GM21737 (cell line): ENCODE data around the gene NRL.

Source experiments
- ATAC-seq: cut with Tn5 transposase; IDR thresholded peaks from one replicate; pipeline ENCODE4 v1.9.1; 2021; ENCODE audit warnings: mild to moderate bottlenecking, moderate library complexity; ENCODE audit not compliant: unreplicated experiment

The NRL gene

DNA sequence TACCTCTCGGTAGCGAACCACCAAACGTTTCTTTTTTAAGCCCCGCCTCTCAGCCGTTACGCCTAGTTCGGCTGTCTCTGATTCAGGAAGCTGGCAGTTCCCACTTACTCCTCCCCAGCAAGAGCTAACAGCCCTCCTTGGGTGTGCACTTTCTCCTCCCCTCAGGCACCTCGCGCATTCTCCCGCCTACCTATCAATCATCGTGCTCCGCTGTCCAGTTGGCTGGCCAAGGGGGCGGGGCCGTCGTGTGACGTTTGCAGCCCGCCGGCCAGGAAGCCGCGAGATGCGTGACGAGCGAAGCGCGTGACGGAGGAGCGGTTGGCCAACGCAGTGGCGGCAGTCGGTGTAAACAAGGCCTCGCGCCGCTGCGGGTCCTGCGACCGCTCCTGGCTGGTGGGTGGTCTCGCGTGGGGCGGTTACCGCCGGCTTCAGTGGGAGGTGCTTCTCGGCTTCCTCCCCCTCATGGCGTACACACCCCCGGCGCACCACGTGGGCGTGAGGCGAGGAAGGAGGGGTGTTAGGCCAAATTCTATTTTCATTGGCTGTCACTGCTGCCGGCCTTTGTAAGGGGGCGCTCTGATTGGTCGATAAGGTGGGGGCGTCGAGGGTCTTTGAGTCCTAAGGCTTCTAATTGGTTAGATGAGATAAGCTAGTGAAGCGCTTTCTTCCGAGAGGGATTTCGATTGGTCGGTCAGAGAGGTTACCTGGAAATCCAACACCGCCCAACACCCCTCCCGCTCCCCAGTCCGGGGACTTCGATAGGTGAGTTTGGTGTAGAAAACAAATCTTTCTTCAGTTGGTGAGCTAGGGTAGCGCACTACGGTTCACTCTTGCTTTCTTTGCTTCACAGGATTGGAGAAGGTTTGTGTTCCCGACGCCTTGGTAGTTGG, at the start of gene NRL, which contains the start of gene DCAF11:
Gene NRL (minus strand): TSS at position 418 of the 890 bp plus-strand sequence. CDS start 32,101 bp downstream, outside the sequence.
Gene DCAF11 (plus strand): TSS at position 246 of the 890 bp plus-strand sequence. CDS start 818 bp downstream, outside the sequence.
- ATAC-seq: peak; percentile 78

DNA sequence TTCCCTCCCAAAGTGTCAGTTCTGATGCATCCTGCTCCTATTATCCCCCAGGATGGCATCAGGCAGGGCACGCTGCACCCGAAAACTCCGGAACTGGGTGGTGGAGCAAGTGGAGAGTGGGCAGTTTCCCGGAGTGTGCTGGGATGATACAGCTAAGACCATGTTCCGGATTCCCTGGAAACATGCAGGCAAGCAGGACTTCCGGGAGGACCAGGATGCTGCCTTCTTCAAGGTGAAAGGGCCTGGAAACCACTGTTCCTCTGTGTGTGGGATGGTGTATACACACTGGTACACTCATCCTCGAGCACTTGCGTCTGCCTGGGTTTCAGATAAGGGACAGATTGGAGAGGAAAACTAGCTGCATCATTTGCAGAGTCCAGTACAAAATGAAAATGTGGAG, 47.3 kb upstream of the NRL start:
- no peak for ATAC-seq

DNA sequence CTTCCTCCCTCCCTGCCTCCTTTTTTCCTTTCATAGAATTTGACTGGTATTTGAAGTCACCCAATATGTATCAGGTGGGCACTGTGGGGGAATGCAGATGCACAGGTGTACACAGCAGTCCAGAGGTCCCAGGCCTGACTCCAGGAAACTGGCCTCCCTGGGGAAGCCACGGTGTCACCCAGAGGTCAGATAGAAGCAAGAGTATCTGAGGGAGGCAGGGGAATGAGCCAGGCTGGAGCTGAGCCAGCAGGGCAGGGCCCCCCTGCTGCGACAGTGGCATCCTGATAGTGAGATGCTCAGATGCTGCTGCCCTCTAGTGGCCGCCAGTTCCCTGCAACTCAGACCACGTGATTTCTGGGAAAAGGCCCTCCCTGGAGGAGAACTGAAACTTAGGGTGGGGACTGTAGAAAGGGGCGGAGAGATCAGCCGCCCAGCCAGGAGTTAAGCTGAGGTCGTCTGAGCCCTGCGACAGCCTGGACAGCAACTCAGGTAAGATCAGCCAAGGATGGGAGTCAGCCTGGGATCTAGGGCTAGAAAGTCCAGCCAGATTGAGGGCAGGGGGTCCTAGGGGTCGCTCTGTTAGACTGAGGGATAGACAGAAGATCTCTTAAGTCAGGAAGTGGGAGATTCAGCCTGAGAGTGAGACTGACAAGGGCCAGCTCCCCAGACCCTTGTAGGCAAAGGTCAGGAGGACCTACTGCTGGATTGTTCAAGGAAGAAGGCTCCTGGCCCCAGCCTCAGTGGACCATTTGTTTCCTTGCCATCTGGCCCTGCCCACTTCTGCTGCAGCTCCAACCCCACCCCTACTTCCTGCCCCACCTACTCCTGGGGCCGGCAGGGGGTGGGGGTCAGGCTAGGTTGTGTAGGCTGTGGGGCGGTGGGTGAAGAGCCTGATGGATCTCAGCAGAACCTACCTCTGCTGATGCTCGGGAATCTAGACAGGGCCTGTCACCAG, 46.4 kb upstream of the NRL start, which contains the start of gene IRF9:
Gene IRF9 (plus strand): TSS at position 416 of the 955 bp plus-strand sequence. CDS start 880 bp downstream, outside the sequence.
- peak; percentile 72 for ATAC-seq

DNA sequence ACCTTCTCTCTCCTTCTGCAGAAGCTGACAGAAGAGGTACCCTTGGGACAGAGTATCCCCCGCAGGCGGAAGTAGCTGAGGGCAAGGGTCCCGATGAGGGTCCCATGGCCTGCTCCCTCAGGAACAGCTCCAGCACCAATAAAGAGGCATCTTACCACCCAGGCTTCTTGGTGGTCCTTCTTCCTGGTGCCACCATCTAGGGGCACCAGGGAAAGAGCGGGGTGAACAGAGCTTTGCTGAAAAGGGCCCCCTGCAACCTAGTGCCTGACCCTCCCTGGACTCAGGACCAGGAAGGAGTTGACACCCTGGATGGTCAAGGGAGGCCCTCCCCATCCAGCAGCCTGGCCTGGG, 45.7 kb upstream of the NRL start:
- ATAC-seq: peak; percentile 7

DNA sequence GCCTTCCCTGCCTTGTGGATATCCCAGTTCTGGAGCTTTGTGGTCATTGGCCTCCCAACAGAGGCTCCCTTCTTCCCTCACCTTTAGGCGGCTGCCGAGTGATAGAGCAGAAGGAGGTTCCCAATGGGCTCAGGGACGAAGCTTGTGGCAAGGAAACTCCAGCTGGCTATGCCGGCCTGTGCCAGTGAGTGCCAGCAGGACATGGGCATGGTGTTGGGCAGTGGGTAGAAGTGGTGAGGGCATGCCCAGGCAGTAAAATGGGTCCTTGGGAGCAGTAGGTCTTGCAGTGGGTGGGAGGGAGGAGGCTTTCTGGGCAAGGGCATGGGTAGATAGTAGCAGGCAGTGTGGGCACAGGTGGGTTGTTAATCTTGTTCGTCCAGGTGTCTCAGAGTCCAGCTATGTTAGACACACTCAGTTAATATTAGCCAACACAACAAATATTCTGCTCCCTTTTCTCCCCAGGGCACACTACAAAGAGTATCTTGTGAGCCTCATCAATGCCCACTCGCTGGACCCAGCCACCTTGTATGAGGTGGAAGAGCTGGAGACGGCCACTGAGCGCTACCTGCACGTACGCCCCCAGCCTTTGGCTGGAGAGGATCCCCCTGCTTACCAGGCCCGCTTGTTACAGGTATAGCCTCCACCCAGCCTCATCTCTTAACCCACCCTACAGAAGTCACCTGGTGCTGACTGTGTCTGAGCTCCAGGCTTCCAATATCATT, 45.2 kb upstream of the NRL start:
- no peak for ATAC-seq

DNA sequence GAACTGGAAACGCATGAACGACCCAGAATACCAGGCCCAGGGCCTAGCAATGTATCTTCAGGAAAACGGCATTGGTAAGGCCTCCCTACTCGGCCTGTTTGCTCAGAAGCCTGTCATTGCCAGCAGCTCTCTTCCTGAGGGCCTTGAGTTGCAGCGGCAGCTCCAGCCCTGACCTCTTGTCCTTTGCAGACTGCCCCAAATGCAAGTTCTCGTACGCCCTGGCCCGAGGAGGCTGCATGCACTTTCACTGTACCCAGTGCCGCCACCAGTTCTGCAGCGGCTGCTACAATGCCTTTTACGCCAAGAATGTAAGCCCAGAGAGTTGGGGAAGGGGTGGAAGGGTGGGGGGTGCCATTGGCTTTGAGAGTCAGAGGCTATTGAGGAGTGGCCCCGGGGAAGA, 42.6 kb upstream of the NRL start:
- ATAC-seq: no peak

DNA sequence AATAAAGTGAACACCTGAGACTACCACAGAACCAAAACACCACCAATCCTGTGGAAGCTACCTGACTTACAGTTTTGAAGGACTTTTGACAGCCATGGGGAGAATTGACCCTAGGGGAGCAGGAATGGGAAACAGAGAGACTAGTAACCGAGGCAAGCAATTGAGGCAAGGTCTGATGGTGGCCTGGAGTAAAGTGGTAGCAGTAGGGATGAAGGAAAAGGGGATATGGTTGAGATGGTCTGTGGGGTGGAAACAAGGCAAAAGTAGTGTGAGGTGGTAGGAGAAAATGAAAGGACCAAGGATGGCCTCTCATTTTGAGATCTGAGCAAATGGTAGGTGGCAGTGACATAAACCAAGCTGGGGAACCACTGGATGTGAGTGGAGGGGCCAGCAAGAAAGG, 42.1 kb upstream of the NRL start:
- no peak for ATAC-seq

DNA sequence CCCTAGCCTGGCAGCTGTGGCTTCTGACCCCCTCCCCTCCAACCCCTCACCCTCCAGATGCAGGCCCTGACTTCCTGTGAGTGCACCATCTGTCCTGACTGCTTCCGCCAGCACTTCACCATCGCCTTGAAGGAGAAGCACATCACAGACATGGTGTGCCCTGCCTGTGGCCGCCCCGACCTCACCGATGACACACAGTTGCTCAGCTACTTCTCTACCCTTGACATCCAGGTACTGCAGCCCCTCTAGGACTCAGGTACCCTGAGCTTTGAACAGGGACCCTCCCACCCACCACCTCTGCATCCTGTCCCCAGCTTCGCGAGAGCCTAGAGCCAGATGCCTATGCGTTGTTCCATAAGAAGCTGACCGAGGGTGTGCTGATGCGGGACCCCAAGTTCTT, 40.4 kb upstream of the NRL start:
- no peak for ATAC-seq

DNA sequence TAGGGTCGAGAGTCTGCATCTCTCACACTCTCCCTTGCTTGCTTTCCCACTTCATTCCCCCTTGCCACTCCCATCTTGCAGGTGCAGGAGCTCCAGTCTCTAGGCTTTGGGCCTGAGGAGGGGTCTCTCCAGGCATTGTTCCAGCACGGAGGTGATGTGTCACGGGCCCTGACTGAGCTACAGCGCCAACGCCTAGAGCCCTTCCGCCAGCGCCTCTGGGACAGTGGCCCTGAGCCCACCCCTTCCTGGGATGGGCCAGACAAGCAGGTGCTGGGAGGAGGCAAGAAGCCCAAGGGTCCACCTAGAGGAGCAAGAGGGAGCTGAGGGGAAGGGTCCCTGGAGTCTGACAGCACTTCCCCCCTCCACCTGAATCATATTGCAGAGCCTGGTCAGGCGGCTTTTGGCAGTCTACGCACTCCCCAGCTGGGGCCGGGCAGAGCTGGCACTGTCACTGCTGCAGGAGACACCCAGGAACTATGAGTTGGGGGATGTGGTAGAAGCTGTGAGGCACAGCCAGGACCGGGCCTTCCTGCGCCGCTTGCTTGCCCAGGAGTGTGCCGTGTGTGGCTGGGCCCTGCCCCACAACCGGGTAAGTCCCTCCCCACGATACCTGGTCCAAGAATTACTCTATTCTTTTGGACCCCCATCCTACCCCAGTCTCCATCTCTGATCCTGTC, 36.8 kb upstream of the NRL start:
- no peak for ATAC-seq

DNA sequence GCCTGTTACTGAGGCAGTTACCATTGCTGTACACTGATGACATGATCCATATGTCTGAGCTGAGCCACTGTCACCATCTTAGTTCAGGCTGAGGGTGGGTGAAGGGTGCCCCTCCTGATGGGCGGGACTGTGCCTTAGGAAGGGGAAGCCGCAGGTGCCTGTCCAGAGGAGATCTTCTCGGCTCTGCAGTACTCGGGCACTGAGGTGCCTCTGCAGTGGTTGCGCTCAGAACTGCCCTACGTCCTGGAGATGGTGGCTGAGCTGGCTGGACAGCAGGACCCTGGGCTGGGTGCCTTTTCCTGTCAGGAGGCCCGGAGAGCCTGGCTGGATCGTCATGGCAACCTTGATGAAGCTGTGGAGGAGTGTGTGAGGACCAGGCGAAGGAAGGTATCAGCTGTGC, 36.2 kb upstream of the NRL start:
- no peak for ATAC-seq

DNA sequence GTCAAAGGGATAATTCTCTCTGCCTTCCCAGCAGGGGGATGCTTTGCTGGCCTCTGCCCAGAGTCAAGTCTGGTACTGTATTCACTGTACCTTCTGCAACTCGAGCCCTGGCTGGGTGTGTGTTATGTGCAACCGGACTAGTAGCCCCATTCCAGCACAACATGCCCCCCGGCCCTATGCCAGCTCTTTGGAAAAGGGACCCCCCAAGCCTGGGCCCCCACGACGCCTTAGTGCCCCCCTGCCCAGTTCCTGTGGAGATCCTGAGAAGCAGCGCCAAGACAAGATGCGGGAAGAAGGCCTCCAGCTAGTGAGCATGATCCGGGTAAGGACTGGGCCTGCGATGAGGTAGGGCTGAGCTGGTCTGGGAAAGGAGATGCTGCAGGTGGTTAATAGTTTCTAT, 35.8 kb upstream of the NRL start:
- ATAC-seq: no peak

DNA sequence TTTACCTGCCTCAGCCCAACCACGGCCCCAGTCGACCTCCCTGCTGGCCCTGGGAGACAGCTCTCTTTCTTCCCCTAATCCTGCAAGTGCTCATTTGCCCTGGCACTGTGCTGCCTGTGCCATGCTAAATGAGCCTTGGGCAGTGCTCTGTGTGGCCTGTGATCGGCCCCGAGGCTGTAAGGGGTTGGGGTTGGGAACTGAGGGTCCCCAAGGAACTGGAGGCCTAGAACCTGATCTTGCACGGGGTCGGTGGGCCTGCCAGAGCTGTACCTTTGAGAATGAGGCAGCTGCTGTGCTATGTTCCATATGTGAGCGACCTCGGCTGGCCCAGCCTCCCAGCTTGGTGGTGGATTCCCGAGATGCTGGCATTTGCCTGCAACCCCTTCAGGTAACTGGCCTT, 35.3 kb upstream of the NRL start:
- no peak for ATAC-seq

DNA sequence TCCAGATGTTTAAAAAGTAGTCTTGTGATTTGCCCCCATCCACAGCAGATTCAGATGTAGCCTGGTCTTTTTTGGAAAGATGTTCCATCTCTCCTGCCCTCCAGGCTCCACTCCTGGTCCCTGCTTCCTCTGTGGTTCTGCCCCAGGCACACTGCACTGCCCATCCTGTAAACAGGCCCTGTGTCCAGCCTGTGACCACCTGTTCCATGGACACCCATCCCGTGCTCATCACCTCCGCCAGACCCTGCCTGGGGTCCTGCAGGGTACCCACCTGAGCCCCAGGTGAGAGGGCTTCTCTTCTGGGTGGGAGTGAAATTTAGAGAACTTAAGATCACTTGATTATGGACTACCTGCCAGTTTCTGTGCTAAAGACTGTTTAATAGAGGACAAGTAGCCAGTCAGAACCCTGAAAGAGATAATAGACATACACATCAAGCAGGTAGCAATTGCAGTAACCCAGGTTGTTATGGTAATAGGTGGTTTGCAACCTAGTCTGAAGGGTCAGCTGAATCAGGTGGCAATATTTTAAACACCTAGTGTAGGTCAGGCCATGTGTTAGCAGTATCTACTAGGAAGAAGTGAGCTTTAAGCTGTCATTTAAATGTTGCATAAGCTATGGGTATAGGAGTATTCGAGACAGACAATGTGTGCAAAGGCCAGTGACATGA, 34.7 kb upstream of the NRL start:
- no peak for ATAC-seq

DNA sequence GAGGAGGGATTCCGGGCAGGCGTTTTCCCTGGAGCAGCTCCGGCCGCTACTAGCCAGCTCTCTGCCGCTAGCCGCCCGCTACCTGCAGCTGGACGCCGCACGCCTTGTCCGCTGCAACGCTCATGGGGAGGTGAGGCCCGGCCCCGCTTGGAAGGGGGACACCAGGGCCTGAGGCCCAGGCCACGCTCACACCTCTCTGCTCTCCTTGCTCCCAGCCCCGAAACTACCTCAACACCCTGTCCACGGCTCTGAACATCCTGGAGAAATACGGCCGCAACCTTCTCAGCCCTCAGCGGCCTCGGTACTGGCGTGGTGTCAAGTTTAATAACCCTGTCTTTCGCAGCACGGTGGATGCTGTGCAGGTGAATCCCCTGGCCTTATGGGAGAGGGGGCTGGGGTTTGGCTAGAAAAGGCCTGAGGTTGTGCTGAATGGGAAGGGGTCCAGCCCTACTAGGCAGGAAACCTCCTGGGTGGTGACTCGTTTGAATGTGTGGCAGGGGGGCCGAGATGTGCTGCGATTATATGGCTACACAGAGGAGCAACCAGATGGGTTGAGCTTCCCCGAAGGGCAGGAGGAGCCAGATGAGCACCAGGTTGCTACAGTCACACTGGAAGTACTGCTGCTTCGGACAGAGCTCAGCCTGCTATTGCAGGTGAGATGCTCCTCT, 33.1 kb upstream of the NRL start:
- ATAC-seq: no peak

DNA sequence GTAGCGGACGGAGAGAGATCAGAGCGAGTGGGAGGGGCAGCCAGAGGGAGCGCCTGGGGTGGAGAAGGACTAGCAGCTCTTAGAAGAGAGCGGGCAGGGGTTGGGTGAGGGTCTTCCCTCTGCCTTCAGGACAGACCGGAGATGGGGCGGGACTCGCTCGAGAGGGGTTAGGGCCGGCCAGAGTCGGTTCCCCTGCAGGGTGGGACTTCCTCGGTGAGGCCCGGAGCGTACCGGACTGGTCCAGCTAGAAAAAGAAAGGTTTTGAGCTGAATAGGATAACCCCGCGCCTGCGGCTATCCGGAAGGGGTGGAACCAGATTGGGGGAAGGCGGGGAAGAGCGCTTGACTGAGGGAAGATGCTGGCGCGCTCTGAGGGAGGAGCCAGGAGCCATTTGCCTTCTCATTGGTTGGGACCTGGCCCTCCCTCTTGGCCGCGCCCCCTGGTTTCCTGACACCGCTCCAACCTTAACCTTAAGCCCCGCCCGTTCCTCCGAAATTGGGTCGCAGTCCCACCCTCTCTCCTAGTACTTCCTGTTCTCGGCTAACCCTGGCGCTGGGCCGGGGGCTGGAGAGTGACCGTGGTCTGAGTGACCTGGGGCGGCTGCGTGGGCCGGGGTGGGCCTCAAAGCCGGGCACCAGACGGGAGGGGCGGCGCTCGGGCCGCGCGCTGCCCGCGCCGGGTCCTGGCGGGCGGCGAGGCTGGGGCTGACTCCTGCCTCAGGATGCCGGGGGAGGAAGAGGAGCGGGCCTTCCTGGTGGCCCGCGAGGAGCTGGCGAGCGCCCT, 32.4 kb upstream of the NRL start, which contains the start of gene RNF31:
Gene RNF31 (plus strand): TSS at position 521 of the 783 bp plus-strand sequence. CDS start 201 bp downstream, at position 722.
- ATAC-seq: peak; percentile 76

DNA sequence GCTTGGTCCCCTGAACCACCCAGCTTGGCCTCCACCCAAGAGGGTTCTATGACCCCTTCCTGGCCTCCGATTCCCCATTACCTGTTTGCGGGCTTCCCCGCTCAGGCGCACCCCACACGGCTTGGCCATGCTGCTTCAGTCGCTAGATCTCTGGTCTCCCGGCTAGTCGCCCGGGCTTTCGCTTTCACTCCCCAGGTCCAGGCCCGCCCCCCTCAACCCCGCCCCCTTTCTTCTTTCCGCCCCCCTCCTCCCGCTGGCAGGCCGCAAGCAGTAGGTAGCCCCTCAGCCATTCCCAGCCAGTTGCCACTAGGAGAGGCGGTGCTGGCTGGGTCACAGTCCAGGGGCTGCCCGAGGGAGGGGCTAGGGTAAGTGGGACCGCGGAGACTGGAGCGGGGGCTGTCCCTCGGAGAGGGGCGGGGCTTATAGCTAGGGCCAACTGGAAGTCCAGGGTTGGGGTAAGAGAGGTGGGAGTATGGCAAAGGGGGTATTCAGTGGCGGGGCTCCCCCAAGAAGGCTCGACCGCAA, 31.8 kb upstream of the NRL start, which contains the start of gene PSME2:
Gene PSME2 (minus strand): TSS at position 158 of the 525 bp plus-strand sequence. CDS start 29 bp downstream, at position 129.
- ATAC-seq: peak; percentile 63

DNA sequence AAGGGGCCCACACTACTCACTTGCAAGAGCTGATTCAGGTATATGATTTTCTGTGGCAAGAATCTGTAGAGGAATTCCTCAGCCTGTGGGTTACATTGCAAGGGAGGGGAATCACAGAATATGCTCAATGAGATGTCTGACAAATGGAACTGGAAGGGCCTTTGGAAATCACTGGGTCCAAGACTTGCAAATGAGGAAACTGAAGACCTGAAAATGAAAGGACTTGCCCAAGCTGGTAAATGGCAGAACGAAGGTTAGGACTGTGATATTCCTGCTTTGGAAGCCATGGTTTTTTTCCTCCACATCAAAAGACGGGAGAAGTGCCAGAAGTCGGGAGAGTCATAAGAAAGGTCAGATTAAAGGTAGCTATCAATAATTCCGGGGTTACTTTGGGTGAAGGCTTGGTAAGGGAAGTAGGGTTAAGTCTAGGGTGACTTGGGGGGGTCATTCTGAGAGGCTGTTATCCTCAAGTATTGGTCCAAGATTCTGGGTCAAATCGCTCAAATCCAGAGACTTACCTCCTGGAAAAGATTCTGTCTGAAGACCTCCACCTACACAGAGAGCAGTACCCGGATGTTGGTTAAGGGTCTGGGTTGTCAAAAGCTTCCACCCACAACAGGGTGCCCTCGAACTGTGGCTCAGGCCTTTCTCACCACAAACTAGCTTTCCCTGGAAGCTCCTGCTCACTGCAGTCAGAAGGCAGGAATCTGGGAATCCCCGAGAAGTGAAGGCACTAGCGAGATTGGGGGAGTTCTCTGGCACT, 31.1 kb upstream of the NRL start:
- no peak for ATAC-seq
